MCF 10A (cell line): ENCODE measurements around the gene ELANE. TPM values are rescaled to one million over a fixed set of nuclear protein-coding genes. Genes with fewer than 3 reads are reported as not detected.
"Not testable (repeated sequence)": the region's sequence is repeated elsewhere in the genome, so short reads cannot be mapped to it uniquely, and the experiment has no call there.

Experiments used
- BruUV-seq: library from RNA; stranded (reverse); fragments of 400-500 nt; replicated peaks from 2 replicates; lab custom pipeline; 2021; lab: Mats Ljungman, UMichigan
- CTCF ChIA-PET: fragments of 300-600 bp; sonication (Branson Sonifier 250); formaldehyde crosslinking; extraction: SDS; loops from one replicate; lab custom pipeline; 2021; ENCODE audit warnings: antibody characterized with exemption, inconsistent platforms; lab: Yijun Ruan, JAX
- POLR2A ChIA-PET: fragments of 300-600, 350-650 bp; sonication (Branson Sonifier 250); formaldehyde crosslinking; extraction: SDS; loops from one replicate; lab custom pipeline; 2020; ENCODE audit warnings: antibody characterized with exemption, inconsistent platforms; lab: Yijun Ruan, JAX
- DNase-seq: peaks from one replicate; pipeline ENCODE4 v3.0.0-alpha.2; 2018; ENCODE audit not compliant: unreplicated experiment
- H3K27ac Mint-ChIP-seq: one replicate; pipeline ENCODE4 v1.8.0; 2022; ENCODE audit warnings: mild to moderate bottlenecking, low read depth, mixed read lengths; ENCODE audit not compliant: unreplicated experiment
- H3K27me3 Mint-ChIP-seq: one replicate; pipeline ENCODE4 v1.8.0; 2022; ENCODE audit warnings: mixed read lengths; ENCODE audit not compliant: insufficient read depth, unreplicated experiment
- H3K36me3 Mint-ChIP-seq: one replicate; pipeline ENCODE4 v1.8.0; 2022; ENCODE audit warnings: mild to moderate bottlenecking, moderate library complexity, mixed read lengths; ENCODE audit not compliant: insufficient read depth, unreplicated experiment
- H3K4me1 Mint-ChIP-seq: one replicate; pipeline ENCODE4 v1.8.0; 2022; ENCODE audit warnings: mixed read lengths; ENCODE audit not compliant: insufficient read depth, unreplicated experiment
- H3K4me3 Mint-ChIP-seq: one replicate; pipeline ENCODE4 v1.8.0; 2022; ENCODE audit warnings: mild to moderate bottlenecking, moderate library complexity, mixed read lengths; ENCODE audit not compliant: unreplicated experiment
- H3K9me3 Mint-ChIP-seq: one replicate; pipeline ENCODE4 v1.8.0; 2022; ENCODE audit warnings: mixed read lengths; ENCODE audit not compliant: unreplicated experiment
- intact Hi-C: fragments of 100-400 bp; cut with micrococcal nuclease; formaldehyde crosslinking; loops from 2 replicates; pipeline ENCODE4 v1.14.1; 2022
- total RNA-seq: library from RNA; stranded (reverse); gene quantifications from 2 replicates; pipeline ENCODE4 v1.2.3, GENCODE V29; 2022
- TF ChIP-seq, protein P1 (sequence below): fragments of 200-600 bp; IDR thresholded peaks from one replicate; pipeline ENCODE4 v1.8.0; 2022; ENCODE audit warnings: antibody characterized with exemption, mild to moderate bottlenecking; ENCODE audit not compliant: unreplicated experiment

ELANE gene
- total RNA-seq, 1 experiment from 2014 or later: not detected

DNA sequence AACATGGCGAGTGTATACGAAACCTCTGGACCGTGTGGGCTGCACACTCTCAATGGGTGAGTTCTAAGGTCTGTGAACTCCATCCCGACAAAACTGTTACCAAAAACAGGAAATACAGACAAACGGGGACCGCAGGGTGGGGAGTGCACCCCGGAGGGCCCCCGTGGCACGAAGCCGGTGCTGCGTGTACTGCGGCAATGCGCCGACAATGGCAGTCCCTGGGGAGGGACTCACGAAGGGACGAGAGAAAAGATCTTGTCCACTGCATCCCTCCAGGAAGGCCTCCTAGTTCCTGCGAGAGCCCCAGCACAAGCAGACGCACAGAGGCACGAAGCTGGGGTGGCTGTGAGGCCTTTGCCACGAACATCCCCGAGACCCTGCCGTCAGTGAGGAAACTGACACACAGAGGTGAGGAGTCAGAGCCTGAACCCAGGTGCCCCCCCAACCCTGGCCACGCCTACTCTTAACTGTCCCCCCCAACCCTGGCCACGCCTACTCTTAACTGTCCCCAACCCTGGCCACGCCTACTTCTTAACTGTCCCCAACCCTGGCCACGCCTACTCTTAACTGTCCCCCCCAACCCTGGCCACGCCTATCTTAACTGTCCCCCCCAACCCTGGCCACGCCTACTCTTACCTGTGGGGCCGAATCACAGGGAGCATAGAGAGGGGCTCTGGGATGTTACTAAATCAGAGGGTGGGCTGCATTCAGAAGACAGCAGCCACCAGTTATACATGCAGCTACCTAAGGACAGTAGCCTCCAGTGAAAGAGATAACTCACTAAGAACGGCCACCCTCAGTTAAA is 36.7 kb downstream of the ELANE start:
- peaks cover 10% of the 10 kb centered on the region for H3K4me1 Mint-ChIP-seq
- no peaks in the 10 kb centered on the region for H3K27me3 Mint-ChIP-seq
- no peak overlapping the region for H3K4me3 Mint-ChIP-seq
- TSS peak; percentile 29 for BruUV-seq
- TF ChIP-seq, protein P1, sequence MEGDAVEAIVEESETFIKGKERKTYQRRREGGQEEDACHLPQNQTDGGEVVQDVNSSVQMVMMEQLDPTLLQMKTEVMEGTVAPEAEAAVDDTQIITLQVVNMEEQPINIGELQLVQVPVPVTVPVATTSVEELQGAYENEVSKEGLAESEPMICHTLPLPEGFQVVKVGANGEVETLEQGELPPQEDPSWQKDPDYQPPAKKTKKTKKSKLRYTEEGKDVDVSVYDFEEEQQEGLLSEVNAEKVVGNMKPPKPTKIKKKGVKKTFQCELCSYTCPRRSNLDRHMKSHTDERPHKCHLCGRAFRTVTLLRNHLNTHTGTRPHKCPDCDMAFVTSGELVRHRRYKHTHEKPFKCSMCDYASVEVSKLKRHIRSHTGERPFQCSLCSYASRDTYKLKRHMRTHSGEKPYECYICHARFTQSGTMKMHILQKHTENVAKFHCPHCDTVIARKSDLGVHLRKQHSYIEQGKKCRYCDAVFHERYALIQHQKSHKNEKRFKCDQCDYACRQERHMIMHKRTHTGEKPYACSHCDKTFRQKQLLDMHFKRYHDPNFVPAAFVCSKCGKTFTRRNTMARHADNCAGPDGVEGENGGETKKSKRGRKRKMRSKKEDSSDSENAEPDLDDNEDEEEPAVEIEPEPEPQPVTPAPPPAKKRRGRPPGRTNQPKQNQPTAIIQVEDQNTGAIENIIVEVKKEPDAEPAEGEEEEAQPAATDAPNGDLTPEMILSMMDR: no peak
- ChIA-PET CTCF (no interaction called here), POLR2A (no interaction called here)
- H3K36me3 Mint-ChIP-seq: peaks cover 45% of the 10 kb centered on the region
- intact Hi-C loops: no loop called here
- H3K27ac Mint-ChIP-seq: no peak overlapping the region
- no peaks in the 10 kb centered on the region for H3K9me3 Mint-ChIP-seq
- no peak for DNase-seq

- Mint-ChIP-seq H3K4me1 (peaks cover 7% of the 10 kb centered on the region), H3K36me3 (peaks cover 35% of the 10 kb centered on the region), H3K4me3 (no peak overlapping the region), H3K27ac (no peak overlapping the region), H3K27me3 (no peaks in the 10 kb centered on the region), H3K9me3 (no peaks in the 10 kb centered on the region)
- ChIA-PET POLR2A (no interaction called here), CTCF (no interaction called here)
- intact Hi-C loops: no loop called here
- no TSS peak for BruUV-seq
- TF ChIP-seq, protein P1: no peak
- no peak for DNase-seq
Observed at GRCh38 chr19:889662-890295, 37.7 kb downstream of the ELANE start.

- ChIA-PET CTCF (no interaction called here), POLR2A (interaction anchor here (0.6 to 0.8 kb wide), 2 partner anchors 17 to 291 kb away, joined by 3 read pairs; no protein-coding TSS in a partner anchor)
- BruUV-seq: no TSS peak
- Mint-ChIP-seq H3K36me3 (peaks cover 27% of the 10 kb centered on the region), H3K27ac (no peak overlapping the region), H3K9me3 (no peaks in the 10 kb centered on the region), H3K4me3 (peak overlapping the region; percentile 82), H3K4me1 (peaks cover 7% of the 10 kb centered on the region), H3K27me3 (no peaks in the 10 kb centered on the region)
- no peak for DNase-seq
- intact Hi-C loops: no loop called here
- TF ChIP-seq, protein P1: no peak
Observed at GRCh38 chr19:890831-891230, 38.7 kb downstream of the ELANE start.

- H3K27me3 Mint-ChIP-seq, intact Hi-C loops, H3K4me1 Mint-ChIP-seq, BruUV-seq, CTCF ChIA-PET, DNase-seq, H3K27ac Mint-ChIP-seq, H3K9me3 Mint-ChIP-seq: not testable (repeated sequence)
- H3K4me3 Mint-ChIP-seq: peak overlapping the region; percentile 82
- H3K36me3 Mint-ChIP-seq: peaks cover 22% of the 10 kb centered on the region
- POLR2A ChIA-PET: interaction anchor here (0.8 kb wide), 1 partner anchor 18 kb away, joined by 3 read pairs; no protein-coding TSS in a partner anchor
Observed at GRCh38 chr19:891421-892200, 39.5 kb downstream of the ELANE start.
